ENCODE measurements around the gene PXDN.
A peak's percentile ranks its signal among the peaks of the same experiment; 100 is the strongest.
"Not testable (repeated sequence)": the region's sequence is repeated elsewhere in the genome, so short reads cannot be mapped to it uniquely, and the experiment has no call there.

Gene PXDN

DNA sequence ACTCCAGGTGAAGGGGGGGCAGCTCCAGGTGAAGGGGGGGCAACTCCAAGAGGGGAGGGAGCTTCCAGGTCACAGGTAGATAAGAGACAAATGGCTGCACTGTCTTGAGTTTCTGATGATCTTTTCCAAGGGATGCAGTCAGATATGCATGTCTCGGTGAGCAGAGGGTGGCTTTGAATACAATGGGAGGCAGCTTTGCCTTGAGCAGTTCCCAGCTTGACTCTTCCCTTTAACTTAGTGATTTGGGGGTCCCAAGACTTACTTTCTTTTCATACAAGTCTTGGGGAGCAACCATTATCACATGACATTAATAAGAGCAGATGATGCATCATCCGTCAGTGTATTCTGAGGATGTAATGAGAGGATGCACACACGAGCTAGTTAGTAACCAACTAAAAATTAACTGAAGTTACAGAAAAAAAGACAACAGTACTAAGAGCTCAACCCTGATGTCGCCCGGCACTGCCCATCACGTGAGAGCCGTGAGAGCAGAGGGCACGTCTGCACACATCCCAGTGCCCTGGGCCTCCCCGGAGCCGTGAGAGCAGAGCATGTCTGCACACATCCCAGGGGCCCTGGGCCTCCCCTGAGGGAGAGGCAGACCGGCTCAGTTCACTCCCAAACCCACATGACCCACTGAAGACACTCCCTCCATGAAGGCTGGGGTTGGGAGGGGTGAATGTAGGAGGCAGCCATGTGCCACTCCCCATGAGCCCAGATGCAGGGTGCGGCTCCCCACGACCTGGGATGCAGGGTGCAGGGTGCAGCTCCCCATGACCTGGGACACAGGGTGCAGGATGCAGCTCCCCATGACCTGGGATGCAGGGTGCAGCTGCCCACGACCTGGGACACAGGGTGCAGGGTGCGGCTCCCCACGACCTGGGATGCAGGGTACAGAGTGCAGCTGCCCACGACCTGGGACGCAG, 39.4 kb downstream of the PXDN start:
- no peak overlapping the region for H3K4me3 ChIP-seq (ENCODE audit: low read depth, low read length)
- peak; percentile 18 for DNase-seq (ENCODE audit: low read depth)
- TF ChIP-seq, protein P1, sequence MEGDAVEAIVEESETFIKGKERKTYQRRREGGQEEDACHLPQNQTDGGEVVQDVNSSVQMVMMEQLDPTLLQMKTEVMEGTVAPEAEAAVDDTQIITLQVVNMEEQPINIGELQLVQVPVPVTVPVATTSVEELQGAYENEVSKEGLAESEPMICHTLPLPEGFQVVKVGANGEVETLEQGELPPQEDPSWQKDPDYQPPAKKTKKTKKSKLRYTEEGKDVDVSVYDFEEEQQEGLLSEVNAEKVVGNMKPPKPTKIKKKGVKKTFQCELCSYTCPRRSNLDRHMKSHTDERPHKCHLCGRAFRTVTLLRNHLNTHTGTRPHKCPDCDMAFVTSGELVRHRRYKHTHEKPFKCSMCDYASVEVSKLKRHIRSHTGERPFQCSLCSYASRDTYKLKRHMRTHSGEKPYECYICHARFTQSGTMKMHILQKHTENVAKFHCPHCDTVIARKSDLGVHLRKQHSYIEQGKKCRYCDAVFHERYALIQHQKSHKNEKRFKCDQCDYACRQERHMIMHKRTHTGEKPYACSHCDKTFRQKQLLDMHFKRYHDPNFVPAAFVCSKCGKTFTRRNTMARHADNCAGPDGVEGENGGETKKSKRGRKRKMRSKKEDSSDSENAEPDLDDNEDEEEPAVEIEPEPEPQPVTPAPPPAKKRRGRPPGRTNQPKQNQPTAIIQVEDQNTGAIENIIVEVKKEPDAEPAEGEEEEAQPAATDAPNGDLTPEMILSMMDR (IDR thresholded peaks at IDR 0.05; ENCODE audit: low read depth, low read length), result no peak
- no peak for TF ChIP-seq MYC (IDR thresholded peaks at IDR 0.05; ENCODE audit: low read depth, low read length)
- no peak for TF ChIP-seq POLR2A (IDR thresholded peaks at IDR 0.05; ENCODE audit: extremely low read depth, insufficient read length)
- TF ChIP-seq, protein P2, sequence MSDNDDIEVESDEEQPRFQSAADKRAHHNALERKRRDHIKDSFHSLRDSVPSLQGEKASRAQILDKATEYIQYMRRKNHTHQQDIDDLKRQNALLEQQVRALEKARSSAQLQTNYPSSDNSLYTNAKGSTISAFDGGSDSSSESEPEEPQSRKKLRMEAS (IDR thresholded peaks at IDR 0.05; ENCODE audit: low read depth, low read length), result no peak

DNA sequence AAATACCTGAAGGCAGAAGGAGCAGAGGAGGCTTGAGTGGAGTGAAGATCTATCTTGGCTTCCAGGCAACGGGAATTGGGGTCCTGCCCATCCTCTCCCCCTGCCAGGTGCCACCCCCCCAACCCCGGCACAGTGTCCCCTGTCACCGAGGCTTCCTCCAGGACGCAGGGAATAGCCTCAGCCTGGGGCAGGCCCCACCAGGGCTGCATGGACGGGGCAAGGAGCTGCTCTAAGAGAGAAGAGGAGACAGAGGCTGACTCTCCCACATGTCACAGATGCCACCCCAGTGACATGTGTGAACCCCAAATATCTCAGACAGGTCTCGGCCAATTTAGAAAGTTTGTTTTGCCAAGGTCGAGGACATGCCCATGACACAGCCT, 42.1 kb downstream of the PXDN start:
- TF ChIP-seq, protein P1 (IDR thresholded peaks at IDR 0.05; ENCODE audit: low read depth, low read length), result no peak
- no peak for TF ChIP-seq MYC (IDR thresholded peaks at IDR 0.05; ENCODE audit: low read depth, low read length)
- TF ChIP-seq POLR2A (IDR thresholded peaks at IDR 0.05; ENCODE audit: extremely low read depth, insufficient read length), result no peak
- TF ChIP-seq, protein P2 (IDR thresholded peaks at IDR 0.05; ENCODE audit: low read depth, low read length), result no peak
- H3K4me3 ChIP-seq (ENCODE audit: low read depth, low read length), result no peak overlapping the region

DNA sequence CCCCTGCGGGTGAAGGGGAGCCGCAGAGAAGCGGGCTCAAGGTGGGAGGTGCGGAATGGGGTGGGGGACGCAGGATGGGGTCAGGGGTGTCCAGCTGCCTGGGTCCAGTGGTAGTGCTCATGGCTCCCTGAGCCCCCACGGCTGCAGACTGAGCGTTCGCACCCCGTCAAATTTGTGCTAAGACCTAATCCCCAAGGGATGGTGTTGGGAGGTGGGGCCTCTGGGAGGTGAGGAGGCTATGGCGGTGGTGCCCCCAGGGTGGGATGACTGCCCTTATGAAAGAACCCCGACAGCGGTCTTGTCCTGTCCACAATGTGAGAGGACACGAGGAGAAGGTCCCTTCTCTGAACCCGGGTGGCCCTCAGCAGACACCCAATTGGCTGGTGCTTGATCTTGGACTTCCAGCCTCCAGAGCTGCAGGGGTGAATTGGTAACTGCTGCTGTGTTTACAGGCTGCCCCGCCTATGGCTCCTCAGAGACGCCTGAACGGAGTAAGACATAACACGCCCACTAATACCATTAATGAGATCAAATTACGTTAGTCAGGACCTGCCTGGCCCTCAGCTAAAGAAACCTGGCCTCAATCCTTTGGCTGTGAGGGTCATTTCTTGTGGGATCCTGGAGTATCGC, 42.6 kb downstream of the PXDN start:
- H3K4me3 ChIP-seq (ENCODE audit: low read depth, low read length), result no peak overlapping the region
- no peak for DNase-seq (ENCODE audit: low read depth)
- TF ChIP-seq MYC (IDR thresholded peaks at IDR 0.05; ENCODE audit: low read depth, low read length) (no peak), POLR2A (IDR thresholded peaks at IDR 0.05; ENCODE audit: extremely low read depth, insufficient read length) (no peak)
- TF ChIP-seq, protein P1 (IDR thresholded peaks at IDR 0.05; ENCODE audit: low read depth, low read length), result no peak
- TF ChIP-seq, protein P2 (IDR thresholded peaks at IDR 0.05; ENCODE audit: low read depth, low read length), result no peak

More for the DNA sequence above, 42.1 kb downstream of the PXDN start:
- DNase-seq (ENCODE audit: low read depth), result no peak

DNA sequence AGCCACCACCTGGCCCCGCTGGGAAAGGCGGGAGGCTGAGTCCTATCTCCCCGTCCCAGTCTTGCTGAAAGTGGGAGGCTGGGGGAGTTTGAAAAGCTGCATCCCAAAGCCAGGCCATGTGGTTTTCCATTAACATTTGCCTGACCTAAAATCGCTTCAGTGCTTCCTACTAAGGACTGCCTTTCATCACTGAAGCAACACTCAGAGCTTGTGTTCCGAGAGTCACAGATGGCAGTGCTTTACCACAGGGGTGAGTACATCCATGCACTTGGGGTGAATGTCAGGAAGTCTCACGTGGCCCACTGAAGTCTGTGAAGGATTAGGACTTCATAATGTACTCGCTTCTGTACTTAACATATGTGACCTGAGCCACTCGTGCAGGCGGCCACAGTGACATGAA, 43.3 kb downstream of the PXDN start:
- TF ChIP-seq, protein P1 (IDR thresholded peaks at IDR 0.05; ENCODE audit: low read depth, low read length), result no peak
- TF ChIP-seq POLR2A (IDR thresholded peaks at IDR 0.05; ENCODE audit: extremely low read depth, insufficient read length), result no peak
- TF ChIP-seq, protein P2 (IDR thresholded peaks at IDR 0.05; ENCODE audit: low read depth, low read length), result no peak
- no peak for TF ChIP-seq MYC (IDR thresholded peaks at IDR 0.05; ENCODE audit: low read depth, low read length)
- no peak for DNase-seq (ENCODE audit: low read depth)
- no peak overlapping the region for H3K4me3 ChIP-seq (ENCODE audit: low read depth, low read length)

DNA sequence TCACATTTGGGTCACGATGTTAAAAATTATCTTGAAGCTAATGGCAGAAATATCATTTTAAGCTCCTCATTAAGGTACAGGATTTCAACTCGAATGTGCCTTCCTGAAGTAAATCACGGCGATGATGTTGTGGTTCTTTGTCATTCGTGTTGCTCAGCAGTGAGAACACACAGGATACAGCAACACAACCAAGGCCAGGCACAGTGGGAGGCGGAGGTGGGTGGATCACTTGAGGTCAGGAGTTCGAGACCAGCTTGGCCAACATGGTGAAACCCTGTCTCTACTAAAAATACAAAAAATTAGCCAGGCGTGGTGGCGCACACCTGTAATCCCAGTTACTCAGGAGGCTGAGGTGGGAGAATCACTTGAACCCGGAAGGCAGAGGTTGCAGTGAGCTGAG, 43.9 kb downstream of the PXDN start:
- DNase-seq (ENCODE audit: low read depth), result not testable (repeated sequence)

DNA sequence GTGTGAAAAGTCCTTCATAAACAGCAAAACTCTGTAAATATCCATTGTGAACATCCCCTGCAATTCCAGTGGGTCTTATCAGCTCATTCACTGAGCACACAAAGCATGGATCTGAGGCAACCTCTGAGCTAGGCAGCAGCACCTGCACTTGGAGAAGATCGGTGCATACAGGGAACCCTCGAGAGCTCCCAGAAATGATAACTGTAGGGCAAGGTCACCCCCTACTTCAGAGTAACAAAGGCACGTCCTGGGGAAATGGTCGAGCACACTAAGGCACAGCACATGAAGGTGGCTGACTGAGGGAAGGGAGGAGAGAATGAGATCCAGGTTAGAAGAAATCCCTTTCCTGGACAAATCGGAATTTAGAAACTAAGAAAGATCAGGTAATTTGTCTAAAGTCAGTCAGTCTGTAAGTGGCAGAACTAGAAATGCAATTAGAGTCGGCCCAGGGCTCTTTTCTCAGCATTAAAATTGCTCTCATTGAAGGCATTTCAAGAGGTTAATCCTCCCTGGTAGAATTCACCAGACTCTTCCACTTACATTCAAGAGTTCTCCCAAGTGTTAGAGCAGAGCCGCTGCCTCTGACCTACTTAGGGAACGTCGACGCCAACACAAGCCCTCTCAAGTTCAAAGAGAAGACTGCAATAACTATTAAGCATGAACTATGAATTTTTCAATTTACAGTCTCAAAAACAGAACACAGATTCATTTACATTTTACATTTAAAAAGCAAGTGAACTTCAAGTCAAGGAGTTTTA, 45.9 kb downstream of the PXDN start:
- TF ChIP-seq, protein P1 (IDR thresholded peaks at IDR 0.05; ENCODE audit: low read depth, low read length), result no peak
- TF ChIP-seq MYC (IDR thresholded peaks at IDR 0.05; ENCODE audit: low read depth, low read length) (no peak), POLR2A (IDR thresholded peaks at IDR 0.05; ENCODE audit: extremely low read depth, insufficient read length) (no peak)
- TF ChIP-seq, protein P2 (IDR thresholded peaks at IDR 0.05; ENCODE audit: low read depth, low read length), result no peak
- DNase-seq (ENCODE audit: low read depth), result no peak
- H3K4me3 ChIP-seq (ENCODE audit: low read depth, low read length), result no peak overlapping the region

More for the DNA sequence above, 43.9 kb downstream of the PXDN start:
- not testable (repeated sequence) for H3K4me3 ChIP-seq (ENCODE audit: low read depth, low read length)
